ENCODE results near the gene PAGE4.

PAGE4 gene

GRCh38 chrX:49868739-49869138 lies 39.6 kb downstream of the PAGE4 start:
- no peak for DNase-seq (ENCODE audit: low read depth in 3 of 3)

- DNase-seq (ENCODE audit: low read depth in 3 of 3): no peak
Measured at GRCh38 chrX:49876750-49877149, 47.6 kb downstream of the PAGE4 start.

GRCh38 chrX:49877397-49878101 lies 48.4 kb downstream of the PAGE4 start:
- no peak for DNase-seq (ENCODE audit: low read depth in 3 of 3)

- DNase-seq (ENCODE audit: low read depth in 3 of 3): no peak
Measured at GRCh38 chrX:49878128-49878833, 49.2 kb downstream of the PAGE4 start.

- peak; percentile 49 to 72 (median 65) for DNase-seq (ENCODE audit: low read depth in 3 of 3)
Measured at GRCh38 chrX:49878834-49879655, 49.9 kb downstream of the PAGE4 start, which contains the start of gene USP27X. Gene USP27X, plus strand, starts transcription at chrX:49879484. Its CDS starts 824 bp downstream, at chrX:49880308.

- DNase-seq (ENCODE audit: low read depth in 3 of 3): no peak
Measured at GRCh38 chrX:49879656-49880277, 50.7 kb downstream of the PAGE4 start.

GRCh38 chrX:49880668-49881067 lies 51.6 kb downstream of the PAGE4 start:
- DNase-seq (ENCODE audit: low read depth in 3 of 3): no peak

Measured in stimulated activated CD4-positive, alpha-beta T cell treated with anti-CD3 and anti-CD28 coated beads, TNF-alpha, amount 100 ng/mL, for 4 hours (primary cell).